ENCODE data around the gene TYW1.

GRCh38 chr7:66953044-66953427 lies 43.6 kb upstream of the TYW1 start:
- TF ChIP-seq CTCF (IDR thresholded peaks at IDR 0.05; ENCODE audit: insufficient read depth, low read depth, low read length): no peak
- TF ChIP-seq EZH2 (IDR thresholded peaks at IDR 0.05; ENCODE audit: insufficient read depth, low read length): no peak
